K562 (cell line): Measurements from ENCODE around the gene IRAK3. TPM values are rescaled to one million over a fixed set of nuclear protein-coding genes. Genes with fewer than 3 reads are reported as not detected.

Experiments used
- ATAC-seq: fragments of 200-7000 bp; cut with Tn5 transposase; 3 replicates; pipeline ENCODE4 v1.9.1; 2020; ENCODE audit warnings: moderate library complexity
- BruUV-seq: library from RNA; stranded (reverse); fragments of 400-500 nt; replicated peaks from 2 replicates; lab custom pipeline; 2021; lab: Mats Ljungman, UMichigan
- CTCF ChIA-PET: fragments of 300-600 bp; formaldehyde crosslinking; extraction: SDS; loops from one replicate; lab custom pipeline; 2021; ENCODE audit warnings: low intra/inter-chr PET ratio; lab: Yijun Ruan, JAX
- POLR2A ChIA-PET: fragments of 300-600, 350-650 bp; sonication (Branson Sonifier 250); formaldehyde crosslinking; extraction: SDS; loops from one replicate; lab custom pipeline; 2021; ENCODE audit warnings: antibody characterized with exemption, inconsistent platforms; lab: Yijun Ruan, JAX
- DNase-seq, 4 experiments: peaks; one replicate each; pipeline versions ENCODE4 v3.0.0 to v3.0.0-alpha.2; 2011 to 2018; ENCODE audit warnings: low spot score in 3 of 4, mixed read lengths in 3 of 4; ENCODE audit errors: extremely low read depth in 1 of 4
- FAIRE-seq: peaks from 2 replicates; lab custom pipeline; 2011; peaks lifted over from hg19 to GRCh38; lab: Jason Lieb, UNC
- H2AFZ ChIP-seq: 2 replicates; pipeline ENCODE4 v1.6.0; 2011; ENCODE audit warnings: low read depth, low read length, control low read depth, inconsistent platforms
- H3K27ac ChIP-seq: fragments of 200-600 bp; 3 replicates; pipeline ENCODE4 v1.8.0; 2011; ENCODE audit warnings: low read depth, mild to moderate bottlenecking, control low read depth, inconsistent platforms, low read length, moderate library complexity, mixed read lengths; ENCODE audit errors: extremely low read depth
- H3K27me3 ChIP-seq, 2 experiments: fragments of 300-600 bp in 1 of 2; 2 replicates in 1 of 2; 3 replicates in 1 of 2; pipeline versions ENCODE4 v1.6.0 to v1.8.0; 2011; ENCODE audit warnings: inconsistent platforms in 2 of 2, low read length in 2 of 2, mild to moderate bottlenecking in 1 of 2, mixed read lengths in 1 of 2, moderate library complexity in 1 of 2; ENCODE audit not compliant: control insufficient read depth in 2 of 2, insufficient read depth in 2 of 2
- H3K36me3 ChIP-seq: fragments of 300-600 bp; 3 replicates; pipeline ENCODE4 v1.8.0; 2011; ENCODE audit warnings: mild to moderate bottlenecking, low read length, inconsistent platforms; ENCODE audit not compliant: control insufficient read depth, insufficient read depth
- H3K4me1 ChIP-seq, 2 experiments: fragments of 200-600 bp in 1 of 2; replicated peaks in 1 of 2; 2 replicates in 1 of 2; 3 replicates in 1 of 2; pipeline versions ENCODE4 v1.5.1 to v1.8.0; 2011; ENCODE audit warnings: inconsistent platforms in 2 of 2, low read length in 2 of 2, mild to moderate bottlenecking in 1 of 2, mixed read lengths in 1 of 2, moderate library complexity in 1 of 2; ENCODE audit not compliant: control insufficient read depth in 2 of 2, insufficient read depth in 2 of 2
- H3K4me2 ChIP-seq: 2 replicates; pipeline ENCODE4 v1.6.1; 2011; ENCODE audit warnings: low read length, control low read depth, inconsistent platforms, mixed read lengths; ENCODE audit not compliant: insufficient read depth
- H3K4me3 ChIP-seq: fragments of 200-600 bp; sonication (generic), shearing (Covaris generic); 2 replicates; pipeline ENCODE4 v1.5.1; 2016; ENCODE audit warnings: control low read depth, inconsistent platforms
- H3K79me2 ChIP-seq: fragments of 200-600 bp; 3 replicates; pipeline ENCODE4 v1.8.0; 2011; ENCODE audit warnings: low read length, inconsistent platforms; ENCODE audit not compliant: control insufficient read depth, insufficient read depth
- H3K9ac ChIP-seq, 2 experiments: 2 replicates each; pipeline versions ENCODE4 v1.6.0 to v1.6.1; 2011; ENCODE audit warnings: low read depth in 2 of 2, low read length in 2 of 2, control low read depth in 1 of 2, inconsistent platforms in 1 of 2, mild to moderate bottlenecking in 1 of 2, mixed read lengths in 1 of 2; ENCODE audit not compliant: insufficient read depth in 1 of 2
- H3K9me1 ChIP-seq: one replicate; pipeline ENCODE4 v1.6.0; 2011; ENCODE audit warnings: inconsistent platforms, mild to moderate bottlenecking, low read length, moderate library complexity; ENCODE audit not compliant: control insufficient read depth, insufficient read depth
- H3K9me3 ChIP-seq: replicated peaks from 2 replicates; pipeline ENCODE4 v1.5.1; 2011; ENCODE audit warnings: low read depth, low read length, inconsistent platforms; ENCODE audit not compliant: control insufficient read depth, insufficient read depth
- H4K20me1 ChIP-seq: replicated peaks from 2 replicates; pipeline ENCODE4 v1.6.1; 2011; ENCODE audit warnings: low read length, inconsistent platforms, mixed read lengths; ENCODE audit not compliant: control insufficient read depth, insufficient read depth
- ADNP ChIP-seq: fragments of 200-800 bp; sonication (Bioruptor generic); IDR thresholded peaks from 2 replicates; pipeline ENCODE4 v1.6.1; 2016; ENCODE audit warnings: missing genetic modification characterization, missing compliant biosample characterization
- BRD4 ChIP-seq: fragments of 200-600 bp; sonication (generic); IDR thresholded peaks from 2 replicates; pipeline ENCODE4 v1.6.1; 2017; ENCODE audit warnings: inconsistent platforms
- ETV6 ChIP-seq, 3 experiments: fragments of 150-350 bp in 1 of 3; sonication (generic) in 1 of 3; formaldehyde crosslinking in 1 of 3; IDR thresholded peaks; 2 replicates each; pipeline versions ENCODE4 v1.6.1 to v1.8.0; 2014 to 2022; ENCODE audit warnings: borderline replicate concordance in 2 of 3, low read depth in 2 of 3, antibody characterized with exemption in 1 of 3, low read length in 1 of 3, mild to moderate bottlenecking in 1 of 3, missing genetic modification reagents in 1 of 3
- FOXA3 ChIP-seq, 2 experiments: fragments of 450-650 bp in 1 of 2; sonication (generic) in 1 of 2; formaldehyde crosslinking; IDR thresholded peaks in 1 of 2; conservative IDR thresholded peaks in 1 of 2; 2 replicates each; pipeline versions ENCODE4 v1.4.0 to v1.8.0; 2020 to 2022; ENCODE audit warnings: mild to moderate bottlenecking in 2 of 2, missing genetic modification reagents in 1 of 2
- HNRNPLL ChIP-seq: fragments of 200-400 bp; formaldehyde crosslinking; IDR thresholded peaks from 2 replicates; pipeline ENCODE4 v1.6.1; 2017; ENCODE audit warnings: low read length, low read depth, mild to moderate bottlenecking; ENCODE audit not compliant: poor library complexity, severe bottlenecking
- HOXB6 ChIP-seq: fragments of 250-450 bp; sonication (Bioruptor Pico); IDR thresholded peaks from 2 replicates; pipeline ENCODE4 v1.5.1; 2022; ENCODE audit warnings: mild to moderate bottlenecking, borderline replicate concordance
- NCOA6 ChIP-seq: fragments of 450-650 bp; IDR thresholded peaks from 2 replicates; pipeline ENCODE4 v1.6.1; 2017; ENCODE audit warnings: mild to moderate bottlenecking
- POLR2B ChIP-seq: fragments of 450-650 bp; IDR thresholded peaks from 2 replicates; pipeline ENCODE4 v1.6.1; 2018; ENCODE audit warnings: low read depth; ENCODE audit not compliant: partially characterized antibody
- POLR2H ChIP-seq: IDR thresholded peaks from 2 replicates; pipeline ENCODE4 v1.6.1; 2016; ENCODE audit warnings: missing genetic modification characterization, low read depth, mild to moderate bottlenecking, control low read depth, missing compliant biosample characterization, moderate library complexity
- PTBP1 ChIP-seq: fragments of 200-400 bp; formaldehyde crosslinking; IDR thresholded peaks from 2 replicates; pipeline ENCODE4 v1.6.1; 2017; ENCODE audit warnings: low read depth, low read length
- RFX7 ChIP-seq: fragments of 250-450 bp; sonication (Bioruptor Pico); IDR thresholded peaks from 2 replicates; pipeline ENCODE4 v1.5.1; 2021; ENCODE audit warnings: mild to moderate bottlenecking
- SMAD2 ChIP-seq: fragments of 150-350 bp; IDR thresholded peaks from 2 replicates; pipeline ENCODE4 v1.6.1; 2014; ENCODE audit warnings: low read depth, mild to moderate bottlenecking, low read length
- SREBF1 ChIP-seq: fragments of 150-350 bp; IDR thresholded peaks from 2 replicates; pipeline ENCODE4 v1.6.1; 2014; ENCODE audit warnings: antibody characterized with exemption, low read depth, low read length, borderline replicate concordance
- WGBS: fragments of 100-300 bp; shearing (Covaris generic); methylation state at CpG from one replicate; pipeline ENCODE4 v1.1.6; 2016; ENCODE audit warnings: low coverage, mixed read lengths; ENCODE audit not compliant: insufficient coverage; ENCODE audit errors: missing lambda C conversion rate; 5-methylcytosine and 5-hydroxymethylcytosine counted together
- in situ Hi-C: fragments of 300-500 bp; cut with MboI; formaldehyde crosslinking; loops from 4 replicates; pipeline ENCODE4 v1.15.0; 2018; ENCODE audit warnings: inconsistent platforms, mixed read lengths
- intact Hi-C: fragments of 100-400 bp; cut with micrococcal nuclease; formaldehyde crosslinking; loops from 2 replicates; pipeline ENCODE4 v1.14.2; 2022
- polyA plus RNA-seq, 8 experiments: library from polyadenylated mRNA; depleted of rRNA in 4 of 8; stranded (reverse) in 5 of 8; unstranded in 3 of 8; fragments of >200 nt; fragmentation: Nextera tagmentation in 2 of 8; fragmentation: Illumina TruSeq in 1 of 8; extraction: Ambion mirVana in 2 of 8; extraction: Trizol in 1 of 8; gene quantifications; 2 replicates each; pipeline versions ENCODE4 v1.2.1 to v1.2.3, GENCODE V29; 2011 to 2014; ENCODE audit warnings: inconsistent platforms in 1 of 8, missing spikeins in 1 of 8
- total RNA-seq, 7 experiments: library from RNA; depleted of rRNA in 6 of 7; stranded (reverse); fragments of >200 nt in 6 of 7; fragmentation: Illumina TruSeq in 2 of 7; extraction: Trizol in 2 of 7; gene quantifications; 2 replicates each; pipeline versions ENCODE4 v1.2.1 to v1.2.3, GENCODE V29; 2011 to 2021; ENCODE audit warnings: low replicate concordance in 1 of 7
- TF ChIP-seq, protein P1 (sequence below): IDR thresholded peaks from 3 replicates; pipeline ENCODE4 v1.6.1; 2011; ENCODE audit warnings: borderline replicate concordance, mild to moderate bottlenecking, moderate library complexity; ENCODE audit not compliant: insufficient read length; ENCODE audit errors: extremely low read depth
- TF ChIP-seq, protein P2 (sequence below): sonication (generic); formaldehyde crosslinking; IDR thresholded peaks from 2 replicates; pipeline ENCODE4 v1.8.0; 2022; ENCODE audit warnings: mild to moderate bottlenecking, missing genetic modification reagents
- TF ChIP-seq, protein P3 (sequence below): sonication (generic); formaldehyde crosslinking; IDR thresholded peaks from 2 replicates; pipeline ENCODE4 v1.8.1; 2022; ENCODE audit warnings: missing genetic modification reagents

Gene IRAK3
- total and polyA plus RNA-seq, 9 of the 15 experiments (the other 6 are each of a cell fraction or from before 2014, with no cell fraction given): 0.06 to 0.09 (median 0.07) TPM; not detected in 6

DNA sequence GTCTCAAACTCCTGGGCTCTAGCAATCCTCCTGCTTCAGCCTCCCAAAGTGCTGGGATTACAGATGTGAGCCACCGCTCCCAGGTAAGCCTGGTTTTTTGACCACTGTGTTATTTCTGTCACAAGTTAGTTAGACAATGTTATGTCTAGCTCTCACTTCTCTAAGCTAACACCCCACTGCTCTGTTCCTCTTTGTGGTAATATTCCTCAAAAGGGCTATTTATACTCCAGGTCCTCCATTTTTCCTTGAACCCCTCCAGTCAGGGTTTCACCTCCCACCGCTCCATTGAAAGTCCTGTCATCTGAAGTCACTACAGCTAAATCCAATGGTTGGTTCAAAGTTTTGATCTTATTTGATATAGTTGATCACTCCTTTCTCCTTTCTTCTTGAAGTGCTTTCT lies 5.1 kb downstream of the IRAK3 start (continued):
- TF ChIP-seq, protein P1, sequence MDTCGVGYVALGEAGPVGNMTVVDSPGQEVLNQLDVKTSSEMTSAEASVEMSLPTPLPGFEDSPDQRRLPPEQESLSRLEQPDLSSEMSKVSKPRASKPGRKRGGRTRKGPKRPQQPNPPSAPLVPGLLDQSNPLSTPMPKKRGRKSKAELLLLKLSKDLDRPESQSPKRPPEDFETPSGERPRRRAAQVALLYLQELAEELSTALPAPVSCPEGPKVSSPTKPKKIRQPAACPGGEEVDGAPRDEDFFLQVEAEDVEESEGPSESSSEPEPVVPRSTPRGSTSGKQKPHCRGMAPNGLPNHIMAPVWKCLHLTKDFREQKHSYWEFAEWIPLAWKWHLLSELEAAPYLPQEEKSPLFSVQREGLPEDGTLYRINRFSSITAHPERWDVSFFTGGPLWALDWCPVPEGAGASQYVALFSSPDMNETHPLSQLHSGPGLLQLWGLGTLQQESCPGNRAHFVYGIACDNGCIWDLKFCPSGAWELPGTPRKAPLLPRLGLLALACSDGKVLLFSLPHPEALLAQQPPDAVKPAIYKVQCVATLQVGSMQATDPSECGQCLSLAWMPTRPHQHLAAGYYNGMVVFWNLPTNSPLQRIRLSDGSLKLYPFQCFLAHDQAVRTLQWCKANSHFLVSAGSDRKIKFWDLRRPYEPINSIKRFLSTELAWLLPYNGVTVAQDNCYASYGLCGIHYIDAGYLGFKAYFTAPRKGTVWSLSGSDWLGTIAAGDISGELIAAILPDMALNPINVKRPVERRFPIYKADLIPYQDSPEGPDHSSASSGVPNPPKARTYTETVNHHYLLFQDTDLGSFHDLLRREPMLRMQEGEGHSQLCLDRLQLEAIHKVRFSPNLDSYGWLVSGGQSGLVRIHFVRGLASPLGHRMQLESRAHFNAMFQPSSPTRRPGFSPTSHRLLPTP: no peak
- TF ChIP-seq POLR2H (tag) (no peak), PTBP1 (no peak)

DNA sequence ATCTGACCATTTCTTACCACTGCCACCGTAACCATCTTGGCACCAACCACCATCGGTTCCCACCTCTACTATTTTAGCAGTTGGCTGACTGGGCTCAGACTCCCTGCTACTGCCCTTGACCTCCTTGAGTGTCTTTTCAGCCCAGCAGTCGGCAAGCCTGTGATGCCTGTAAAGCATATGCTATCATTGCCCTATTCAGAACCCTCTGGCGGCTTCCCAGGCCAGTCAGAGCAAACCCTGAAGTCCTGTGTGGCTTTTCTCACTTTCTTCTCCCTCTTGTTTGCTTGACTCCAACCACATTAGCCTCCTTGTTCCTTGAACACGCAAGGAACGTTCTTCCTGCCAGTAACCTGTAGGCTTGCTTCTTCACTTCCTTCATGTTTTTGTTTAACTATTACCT lies 6.2 kb downstream of the IRAK3 start:
- H3K9me1 ChIP-seq: no peaks in the 10 kb centered on the region
- H3K36me3 ChIP-seq: no peaks in the 10 kb centered on the region
- FAIRE-seq (no peak), ATAC-seq (no peak), DNase-seq (no peak)
- 9% methylated on average over 6 of the region's 6 CpGs for WGBS
- no peak overlapping the region for H3K27ac ChIP-seq
- intact Hi-C loops (no loop called here), in situ Hi-C loops (no loop called here)
- CTCF ChIA-PET: no interaction called here
- H3K4me1 ChIP-seq: no peaks in the 10 kb centered on the region
- BruUV-seq: no TSS peak
- H3K9ac ChIP-seq: no peak overlapping the region
- H3K79me2 ChIP-seq: no peaks in the 10 kb centered on the region
- no peak overlapping the region for H3K4me2 ChIP-seq
- no peaks in the 10 kb centered on the region for H4K20me1 ChIP-seq
- no peaks in the 10 kb centered on the region for H3K9me3 ChIP-seq
- POLR2A ChIA-PET: interaction anchor here (1.2 kb wide), 1 partner anchor 16 kb away, joined by 3 read pairs; no protein-coding TSS in a partner anchor
- H3K4me3 ChIP-seq: no peak overlapping the region
- peaks cover 29 to 39% of the 10 kb centered on the region in 2 experiments for H3K27me3 ChIP-seq
- H2AFZ ChIP-seq: no peak overlapping the region
- no peak for TF ChIP-seq ETV6 (IDR thresholded peaks at IDR 0.05; ENCODE audit: borderline replicate concordance in 1 of 2, low read depth in 2 of 2, low read length in 1 of 2)
- TF ChIP-seq ETV6 (CRISPR knock-in tag; IDR thresholded peaks at IDR 0.05; ENCODE audit: borderline replicate concordance): no peak
- TF ChIP-seq, protein P2, sequence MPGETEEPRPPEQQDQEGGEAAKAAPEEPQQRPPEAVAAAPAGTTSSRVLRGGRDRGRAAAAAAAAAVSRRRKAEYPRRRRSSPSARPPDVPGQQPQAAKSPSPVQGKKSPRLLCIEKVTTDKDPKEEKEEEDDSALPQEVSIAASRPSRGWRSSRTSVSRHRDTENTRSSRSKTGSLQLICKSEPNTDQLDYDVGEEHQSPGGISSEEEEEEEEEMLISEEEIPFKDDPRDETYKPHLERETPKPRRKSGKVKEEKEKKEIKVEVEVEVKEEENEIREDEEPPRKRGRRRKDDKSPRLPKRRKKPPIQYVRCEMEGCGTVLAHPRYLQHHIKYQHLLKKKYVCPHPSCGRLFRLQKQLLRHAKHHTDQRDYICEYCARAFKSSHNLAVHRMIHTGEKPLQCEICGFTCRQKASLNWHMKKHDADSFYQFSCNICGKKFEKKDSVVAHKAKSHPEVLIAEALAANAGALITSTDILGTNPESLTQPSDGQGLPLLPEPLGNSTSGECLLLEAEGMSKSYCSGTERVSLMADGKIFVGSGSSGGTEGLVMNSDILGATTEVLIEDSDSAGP (CRISPR knock-in tag): no peak
- TF ChIP-seq HOXB6 (CRISPR knock-in tag): no peak
- TF ChIP-seq POLR2B: no peak
- TF ChIP-seq HNRNPLL: no peak
- TF ChIP-seq ADNP (tag): no peak
- no peak for TF ChIP-seq BRD4
- TF ChIP-seq SREBF1: no peak
- TF ChIP-seq RFX7: no peak
- TF ChIP-seq NCOA6: no peak
- TF ChIP-seq SMAD2: no peak
- TF ChIP-seq, protein P3, sequence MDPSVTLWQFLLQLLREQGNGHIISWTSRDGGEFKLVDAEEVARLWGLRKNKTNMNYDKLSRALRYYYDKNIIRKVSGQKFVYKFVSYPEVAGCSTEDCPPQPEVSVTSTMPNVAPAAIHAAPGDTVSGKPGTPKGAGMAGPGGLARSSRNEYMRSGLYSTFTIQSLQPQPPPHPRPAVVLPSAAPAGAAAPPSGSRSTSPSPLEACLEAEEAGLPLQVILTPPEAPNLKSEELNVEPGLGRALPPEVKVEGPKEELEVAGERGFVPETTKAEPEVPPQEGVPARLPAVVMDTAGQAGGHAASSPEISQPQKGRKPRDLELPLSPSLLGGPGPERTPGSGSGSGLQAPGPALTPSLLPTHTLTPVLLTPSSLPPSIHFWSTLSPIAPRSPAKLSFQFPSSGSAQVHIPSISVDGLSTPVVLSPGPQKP (CRISPR knock-in tag): no peak
- no peak for TF ChIP-seq FOXA3 (CRISPR knock-in tag; conservative IDR thresholded peaks at IDR 0.05 in 1 of 2, IDR thresholded peaks at IDR 0.05 in 1 of 2)
